Measurements from ENCODE around the gene PASK.

The PASK gene

DNA sequence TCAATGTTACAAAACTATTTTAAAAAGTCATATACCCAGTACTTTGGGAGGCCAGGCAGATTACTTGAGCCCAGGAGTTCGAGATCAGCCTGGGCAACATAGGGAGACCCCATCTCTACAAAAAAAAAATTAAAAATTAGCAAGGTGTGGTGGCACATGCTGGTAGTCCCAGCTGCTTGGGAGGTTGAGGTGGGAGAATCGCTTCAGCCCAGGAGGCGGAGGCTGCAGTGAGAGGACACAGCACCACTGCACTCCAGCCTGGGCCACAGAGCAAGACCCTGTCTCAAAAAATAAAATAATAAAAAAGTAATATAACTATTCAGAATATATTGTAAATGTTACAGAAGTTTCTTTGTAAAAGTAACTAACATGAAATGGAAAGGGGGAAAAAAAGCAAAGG lies 1.9 kb downstream of the PASK start:
- DNase-seq (ENCODE audit: low spot score) = no peak

DNA sequence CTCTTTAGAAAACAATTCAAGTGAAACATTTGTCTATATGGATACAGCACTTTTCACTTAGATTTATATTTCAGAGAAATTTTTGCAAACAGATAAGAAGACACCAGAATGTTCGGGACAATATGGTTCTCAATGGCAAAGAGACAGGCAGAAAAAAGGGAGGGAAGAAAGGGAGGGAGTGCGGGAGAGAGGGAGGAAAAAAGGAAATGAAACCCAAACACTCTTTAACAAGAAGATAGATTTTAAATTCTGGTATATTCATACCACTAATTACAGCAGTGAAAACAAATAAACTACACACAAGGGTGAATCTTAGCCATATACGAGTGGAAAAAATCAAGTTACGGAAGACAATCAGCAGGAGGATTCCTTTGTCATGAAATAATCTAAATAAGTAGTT lies 3.0 kb downstream of the PASK start:
- no peak for DNase-seq (ENCODE audit: low spot score)

DNA sequence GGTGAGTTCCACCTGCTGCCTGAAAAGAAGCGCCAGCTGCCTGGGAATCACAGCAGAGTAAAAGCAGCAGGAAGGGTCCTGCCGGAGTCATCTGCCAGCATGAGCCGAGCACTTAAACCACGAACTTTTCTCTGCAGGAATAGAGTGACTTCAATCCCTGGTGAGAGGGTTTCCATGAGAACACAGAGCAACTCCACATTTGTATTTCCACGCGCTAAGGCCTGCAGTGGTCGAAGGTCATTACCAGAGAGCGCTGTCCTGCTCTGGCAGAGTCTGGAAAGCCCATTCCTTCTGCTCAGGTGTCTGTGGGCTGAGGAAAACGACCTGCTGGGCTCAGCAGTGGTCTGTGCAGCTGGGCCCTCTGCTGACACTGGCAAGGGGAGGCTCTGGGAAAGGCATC lies 6.7 kb downstream of the PASK start:
- DNase-seq (ENCODE audit: low spot score) = no peak

DNA sequence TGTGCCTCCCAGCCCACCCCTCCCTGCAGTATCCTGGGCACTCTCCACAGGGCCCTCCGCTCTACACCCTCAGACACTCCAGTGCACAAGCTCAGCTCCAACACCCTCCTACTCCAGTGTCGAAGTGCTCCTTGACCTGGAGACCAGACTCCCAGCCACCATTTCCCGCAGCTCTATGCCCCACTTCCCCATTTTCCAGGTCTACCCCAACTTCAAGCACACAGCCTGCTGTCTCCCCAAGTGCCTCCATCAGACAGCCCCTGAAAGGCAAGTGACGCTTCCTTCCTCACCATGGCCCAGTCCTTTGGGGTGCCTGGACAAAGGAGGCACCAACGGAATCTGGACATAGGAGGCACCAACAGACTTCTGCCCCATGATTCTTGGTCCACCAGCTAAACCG lies 7.2 kb downstream of the PASK start:
- DNase-seq (ENCODE audit: low spot score) = no peak

DNA sequence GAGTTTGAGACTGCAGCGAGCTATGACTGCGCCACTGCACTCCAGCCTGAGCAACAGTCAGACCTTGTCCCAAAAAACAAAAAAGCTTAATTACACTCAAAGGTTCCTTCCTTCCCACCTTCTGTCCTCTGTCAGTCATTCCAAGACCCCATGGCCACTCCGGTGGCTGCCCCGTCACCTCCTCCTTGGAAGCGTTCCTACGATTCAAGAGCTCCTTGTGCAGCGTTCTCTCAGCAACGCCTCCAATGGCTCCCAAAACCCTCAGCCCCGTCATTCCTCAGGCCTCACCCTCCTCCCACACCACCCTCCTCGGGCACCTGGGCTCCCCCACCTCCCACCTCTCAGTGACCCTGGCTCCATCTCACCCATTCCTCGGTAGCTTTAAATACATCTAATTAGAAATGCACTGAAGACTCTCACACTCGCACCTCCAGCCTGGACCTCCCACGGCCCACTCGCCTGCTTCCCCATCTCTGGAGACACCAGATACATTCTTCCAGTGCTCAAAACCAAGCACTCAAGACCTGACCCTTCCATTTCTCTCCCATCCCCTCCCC lies 8.0 kb downstream of the PASK start:
- DNase-seq (ENCODE audit: low spot score) = no peak

DNA sequence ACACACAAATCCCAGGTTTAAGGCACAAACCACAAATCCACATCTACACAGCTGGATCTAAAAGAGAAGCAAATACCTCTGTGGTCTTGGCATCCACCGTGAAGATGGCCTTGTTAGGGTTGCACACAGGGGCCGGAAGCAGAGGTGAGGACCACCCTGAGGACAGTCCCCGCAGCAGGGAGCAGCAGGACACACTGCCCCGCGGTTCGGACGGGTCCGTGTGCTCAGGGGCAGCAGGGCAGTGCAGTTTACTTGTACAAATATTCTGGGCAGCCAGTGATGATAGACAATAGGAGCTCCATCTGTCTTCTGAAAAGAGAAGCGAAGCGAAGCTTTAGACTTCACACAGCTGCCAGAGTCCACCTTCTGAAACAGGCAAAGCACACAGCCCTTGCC lies 8.8 kb downstream of the PASK start:
- no peak for DNase-seq (ENCODE audit: low spot score)

DNA sequence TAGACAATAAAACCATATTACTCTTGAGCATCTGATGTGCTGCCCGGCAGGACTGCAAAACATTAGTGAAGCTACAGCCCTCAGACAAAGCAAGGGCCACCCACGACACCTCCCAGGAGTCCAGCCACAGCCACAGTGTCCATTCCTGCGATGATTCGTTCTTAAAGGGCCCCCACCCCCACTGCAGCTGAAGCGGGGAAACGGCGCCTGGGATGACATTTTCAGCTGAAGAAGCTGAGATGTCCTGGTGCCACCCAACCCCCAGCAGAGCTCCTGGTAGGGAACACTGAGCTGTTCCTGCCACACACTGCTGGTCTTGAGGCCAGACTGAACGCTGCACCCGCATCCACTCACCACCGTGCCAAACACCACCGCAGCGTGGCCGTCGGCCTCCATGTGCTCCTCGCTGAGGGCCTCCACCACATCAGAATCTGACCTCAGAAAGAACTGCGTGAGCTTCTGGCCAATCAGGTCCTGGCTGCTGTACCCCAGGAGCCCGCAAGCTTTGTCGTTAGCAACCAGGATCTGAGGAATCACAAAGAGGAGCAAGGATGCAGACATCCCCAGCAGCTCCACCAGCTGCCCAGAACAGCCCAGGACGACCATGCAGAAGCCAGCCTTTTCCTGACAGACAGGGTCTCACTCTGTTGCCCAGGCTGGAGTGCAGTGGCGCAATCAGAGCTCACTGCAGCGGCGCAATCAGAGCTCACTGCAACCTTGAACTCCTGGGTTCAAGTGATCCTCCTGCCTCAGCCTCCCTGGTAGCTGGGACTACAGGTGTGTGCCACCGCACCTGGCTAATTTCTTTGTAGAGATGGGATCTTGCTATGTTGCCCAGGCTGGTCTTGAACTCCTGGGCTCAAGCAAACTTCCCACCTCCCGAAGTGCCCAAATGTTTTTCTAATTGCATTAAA lies 9.5 kb downstream of the PASK start:
- DNase-seq (ENCODE audit: low spot score) = no peak

DNA sequence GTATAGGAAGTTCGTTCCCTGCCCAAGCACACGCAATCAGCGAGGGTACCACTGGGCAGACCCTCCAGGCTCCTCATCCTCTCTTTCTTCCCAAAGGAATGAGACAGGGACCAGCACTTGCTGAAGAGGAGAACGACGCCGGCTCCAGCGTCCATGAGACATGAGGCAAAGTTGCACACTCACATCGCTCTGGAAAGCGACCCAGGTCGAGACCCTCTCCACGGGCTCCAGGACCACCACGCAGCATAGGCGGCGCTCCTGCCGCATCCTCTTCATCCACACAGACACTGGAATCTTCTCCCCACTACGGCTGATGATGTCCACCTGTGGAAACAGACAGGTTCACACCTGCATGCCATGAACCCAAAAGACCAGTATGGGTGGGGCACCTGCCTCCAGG lies 10.8 kb downstream of the PASK start:
- no peak for DNase-seq (ENCODE audit: low spot score)

DNA sequence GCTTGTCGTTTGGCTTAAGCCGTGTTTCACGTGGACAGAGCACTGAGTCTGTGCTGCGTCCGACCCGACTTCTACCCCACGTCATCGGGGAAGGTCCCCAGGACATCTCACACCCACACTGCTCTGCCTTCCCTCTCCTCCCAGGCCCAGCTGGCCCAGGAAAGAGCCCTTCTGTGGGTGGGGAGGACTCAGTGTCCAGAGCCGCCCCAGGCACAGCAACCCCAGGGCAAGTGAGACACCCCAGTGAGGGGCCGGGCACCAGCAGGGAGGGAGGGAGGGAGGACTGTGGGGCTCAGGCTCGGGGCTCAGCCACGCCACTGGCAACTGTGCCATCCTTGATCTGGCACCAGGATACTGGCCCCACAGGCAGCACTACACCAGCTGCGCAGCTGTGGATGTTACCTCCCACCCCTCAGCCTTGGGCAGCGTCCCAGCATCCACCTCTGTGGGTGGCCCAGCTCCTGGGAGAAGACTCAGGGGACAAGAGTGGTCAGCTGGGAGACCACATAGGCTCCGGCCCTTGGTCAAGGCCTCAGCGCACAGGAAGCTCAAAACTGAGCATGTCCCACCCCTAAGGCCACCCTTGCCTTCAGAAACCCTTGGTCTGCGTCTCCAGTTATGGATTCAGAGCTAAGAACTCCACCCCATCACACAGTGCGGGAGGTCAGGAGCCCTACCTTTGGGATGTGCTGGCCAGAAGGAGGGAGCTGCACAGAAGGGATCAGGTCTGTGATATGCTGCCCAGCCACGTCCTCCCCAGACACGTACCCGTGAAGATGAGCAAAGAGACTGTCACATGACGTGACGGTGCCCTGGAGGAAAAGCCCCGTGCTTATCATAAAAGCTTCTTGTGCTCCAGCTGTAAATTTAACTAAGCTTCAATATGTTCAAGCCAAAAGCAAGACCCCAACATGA lies 11.7 kb downstream of the PASK start:
- DNase-seq (ENCODE audit: low spot score) = no peak

DNA sequence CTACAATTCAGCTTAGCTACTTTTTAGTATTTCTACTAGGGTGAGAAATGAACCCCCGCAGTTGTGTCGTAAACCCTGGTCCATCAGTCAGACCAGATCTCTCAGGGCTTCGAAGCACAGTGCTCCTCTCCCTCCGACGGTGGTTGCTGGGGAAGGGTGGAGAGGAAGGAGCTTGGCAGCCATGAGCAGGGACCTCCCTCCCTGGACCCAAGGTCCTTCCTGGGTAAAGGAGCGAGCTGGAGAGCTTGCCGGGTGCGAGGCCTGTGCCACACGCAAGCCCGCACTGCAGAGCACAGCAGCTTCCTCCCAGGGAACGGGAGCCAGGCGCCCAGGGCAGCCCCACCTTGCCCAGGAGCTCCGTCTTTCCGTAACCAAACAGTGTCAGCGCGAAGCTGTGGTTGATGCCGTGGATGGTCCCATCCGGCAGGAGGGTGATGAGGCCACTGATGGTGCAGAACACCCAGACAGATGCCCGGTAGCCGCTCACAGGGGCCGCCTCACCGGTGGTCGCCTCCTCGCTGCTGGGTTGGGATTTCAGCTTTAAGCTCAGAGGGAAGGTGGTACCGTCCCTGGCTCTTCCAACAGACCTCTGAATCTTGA lies 12.5 kb downstream of the PASK start:
- DNase-seq (ENCODE audit: low spot score) = no peak

DNA sequence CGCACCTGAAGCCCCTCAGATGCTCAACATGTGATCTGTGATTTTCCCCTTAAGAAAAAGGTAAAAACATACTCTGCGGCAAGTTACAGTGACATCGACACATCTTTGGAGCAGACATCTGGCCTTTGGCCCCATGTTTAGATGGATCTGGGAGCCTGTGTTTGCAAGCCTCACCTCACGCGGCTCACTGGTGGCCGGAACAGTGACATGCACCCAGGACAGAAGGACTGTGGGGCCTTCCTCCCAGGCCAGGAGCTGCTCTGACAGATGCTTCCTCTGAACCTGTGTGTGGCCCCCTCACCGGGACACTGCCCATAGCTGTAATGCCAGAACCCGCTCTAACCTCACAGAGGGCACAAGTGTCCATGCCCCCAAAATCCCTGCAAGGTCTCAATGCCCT lies 13.1 kb downstream of the PASK start:
- DNase-seq (ENCODE audit: low spot score) = no peak

DNA sequence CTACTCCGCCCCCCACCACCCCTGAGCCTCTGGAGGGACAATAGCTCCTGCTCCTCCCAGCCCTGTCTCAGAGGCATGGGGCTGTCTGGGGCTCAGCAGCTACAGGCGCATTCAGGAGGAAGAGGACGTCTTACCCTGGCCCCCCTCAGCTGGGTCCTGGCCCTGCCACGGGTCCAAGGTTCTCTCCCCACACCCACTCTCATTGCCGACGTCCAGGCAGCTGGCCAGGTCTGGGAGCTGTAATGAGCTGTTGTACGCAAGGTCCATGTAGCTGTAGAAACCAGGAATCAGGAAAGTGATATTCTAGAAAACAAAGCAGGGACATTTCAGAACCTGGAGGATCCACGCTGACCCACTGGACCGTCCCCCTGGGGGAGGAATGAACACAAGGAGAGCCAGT lies 13.5 kb downstream of the PASK start:
- DNase-seq (ENCODE audit: low spot score) = no peak

DNA sequence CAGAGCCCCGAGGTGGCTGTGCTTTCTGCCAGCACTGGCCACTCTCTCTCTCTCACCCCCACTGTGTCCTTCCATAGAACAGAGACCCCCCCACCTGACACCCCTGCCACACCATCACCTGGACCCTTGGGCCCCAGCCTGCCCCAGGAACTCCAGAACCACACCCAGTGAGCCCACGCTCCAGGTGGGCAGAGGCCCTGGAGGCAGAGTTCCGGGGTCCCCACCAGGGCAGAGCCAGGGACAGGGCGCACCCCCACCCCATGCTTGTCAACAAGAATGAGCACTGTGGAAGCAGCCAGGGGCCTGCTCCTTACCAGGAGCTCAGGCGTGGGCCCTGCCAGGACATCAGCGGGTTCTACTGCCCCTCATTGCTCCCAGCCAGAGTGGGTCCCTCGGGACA lies 14.6 kb downstream of the PASK start:
- DNase-seq (ENCODE audit: low spot score) = no peak

DNA sequence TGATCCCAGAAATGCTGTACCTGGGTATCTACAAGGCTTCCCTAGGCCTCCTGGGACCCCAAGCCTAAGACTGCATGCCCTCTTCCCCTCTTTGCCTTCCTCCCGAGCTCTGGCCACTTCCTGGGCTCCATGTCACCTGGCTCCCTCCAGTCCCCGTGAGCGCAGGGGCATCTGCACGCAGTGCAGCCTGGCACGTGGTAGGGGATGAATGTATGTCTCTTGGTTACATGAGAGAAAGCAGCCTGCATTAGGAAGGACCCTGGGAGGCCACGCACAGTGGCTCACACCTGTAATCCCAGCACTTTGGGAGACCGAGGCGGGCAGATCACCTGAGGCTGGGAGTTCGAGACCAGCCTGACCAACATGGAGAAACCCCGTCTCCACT lies 15.8 kb downstream of the PASK start:
- no peak for DNase-seq (ENCODE audit: low spot score)

DNA sequence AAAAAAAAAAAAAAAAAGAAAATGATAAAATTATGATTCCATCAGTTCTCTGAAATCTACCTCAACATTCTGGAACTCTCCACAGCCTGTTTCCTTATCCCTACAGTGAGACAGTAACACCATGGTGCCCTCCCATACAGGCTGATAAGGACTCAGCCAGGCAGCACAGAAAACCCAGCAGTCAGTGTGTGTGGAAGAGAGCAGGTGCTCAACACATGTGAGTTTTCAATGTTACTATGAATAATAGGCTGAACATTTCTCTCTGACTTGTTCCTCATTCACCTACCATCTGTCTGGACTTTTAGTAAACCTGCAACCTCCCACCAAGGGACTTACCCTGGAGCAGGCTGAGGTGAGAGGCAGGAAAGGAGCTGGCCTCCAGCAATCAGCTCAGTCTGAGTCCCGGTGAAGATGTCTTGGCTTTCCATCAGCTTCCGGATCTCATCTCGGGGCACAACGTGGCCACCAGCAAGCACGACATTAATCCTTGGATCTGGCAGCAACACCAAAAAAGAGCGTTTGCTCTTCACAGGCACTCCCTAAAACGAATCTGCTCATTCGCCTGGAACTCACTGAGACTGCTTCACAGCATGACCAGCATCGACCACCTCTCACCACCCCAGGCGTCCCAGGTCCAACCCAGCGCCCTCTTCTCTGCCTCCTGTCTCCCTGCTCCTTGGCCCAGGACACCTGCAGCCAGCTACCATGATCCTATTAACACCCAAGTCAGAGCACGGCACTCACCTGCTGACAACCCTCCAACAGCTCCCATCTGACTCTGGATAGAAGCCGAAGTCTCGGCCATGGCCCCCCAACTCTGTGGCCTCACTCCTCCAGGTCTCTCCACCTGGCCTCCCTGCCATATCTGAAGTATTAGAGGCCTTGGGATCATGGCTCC lies 16.5 kb downstream of the PASK start:
- no peak for DNase-seq (ENCODE audit: low spot score)

DNA sequence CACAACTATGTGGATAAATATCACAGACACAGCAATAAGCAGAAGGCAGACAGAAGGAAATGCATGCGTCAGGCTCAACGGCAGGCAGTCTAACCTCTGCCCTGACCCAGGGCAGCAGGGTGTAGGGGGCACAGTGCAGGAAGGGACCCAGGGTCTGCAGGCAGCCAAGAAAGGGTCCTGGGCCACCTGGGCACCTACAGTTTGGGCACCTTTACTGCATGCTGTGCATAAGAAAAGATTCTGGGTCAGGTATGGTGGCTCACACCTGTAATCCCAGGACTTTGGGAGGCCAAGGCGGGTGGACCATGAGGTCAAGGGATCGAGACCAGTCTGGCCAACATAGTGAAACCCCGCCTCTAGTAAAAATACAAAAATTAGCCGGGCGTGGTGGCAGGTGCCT lies 17.7 kb downstream of the PASK start:
- no peak for DNase-seq (ENCODE audit: low spot score)

DNA sequence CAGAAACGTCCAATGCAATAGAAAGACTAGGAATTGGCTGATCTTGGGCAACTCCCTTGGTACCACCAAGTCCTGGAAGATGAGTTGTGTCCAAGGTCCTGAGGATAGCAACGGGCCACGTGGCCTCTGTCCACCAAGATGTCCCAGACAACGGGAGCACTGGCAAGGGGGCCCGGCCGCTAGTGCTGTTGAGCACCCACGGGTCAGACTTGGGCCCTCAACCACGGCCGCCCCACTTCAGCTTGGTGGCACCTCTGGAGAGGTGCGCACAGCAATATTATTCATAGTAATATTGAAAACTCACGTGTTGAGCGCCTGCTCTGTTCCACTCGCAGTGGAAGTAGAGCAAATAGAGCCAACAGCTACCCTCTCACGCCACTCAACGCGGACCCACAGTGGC lies 19.0 kb downstream of the PASK start:
- no peak for DNase-seq (ENCODE audit: low spot score)

DNA sequence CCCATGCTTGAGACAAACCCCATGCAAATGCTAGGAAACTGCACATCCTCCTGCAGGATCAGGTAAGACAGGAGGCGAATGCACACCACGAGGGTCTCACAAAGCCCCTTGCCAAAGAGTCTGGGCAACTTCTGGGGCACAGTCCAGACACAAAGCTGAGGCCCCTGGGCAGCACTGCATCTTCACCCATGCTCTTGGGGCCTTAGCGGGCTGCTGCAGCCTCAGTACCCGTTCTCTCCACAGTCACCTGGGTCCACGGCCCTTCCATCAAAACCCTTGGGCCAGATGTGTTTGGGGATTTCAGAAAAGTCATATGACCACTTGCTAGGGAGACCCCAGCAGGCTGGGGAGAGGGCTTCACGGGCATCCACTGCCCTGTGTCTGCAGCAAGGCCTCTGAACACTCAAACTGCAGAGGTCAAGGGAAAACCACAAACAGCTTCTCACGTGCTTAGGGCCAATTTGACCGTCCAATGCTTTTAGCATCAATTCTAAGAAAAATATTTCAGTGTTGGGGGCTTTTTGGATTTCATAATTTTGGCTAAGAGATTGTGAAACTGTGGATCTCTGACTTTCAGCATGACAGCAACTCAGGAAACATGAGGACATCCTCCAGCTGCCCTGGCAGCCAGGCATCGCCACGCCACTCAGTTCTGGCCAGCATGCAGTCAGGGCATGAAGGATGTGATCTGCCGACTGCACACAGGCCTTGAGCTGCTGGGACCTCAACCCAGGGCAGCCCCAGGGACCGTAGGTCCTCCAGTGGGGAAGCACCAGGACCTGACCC lies 20.0 kb downstream of the PASK start:
- DNase-seq (ENCODE audit: low spot score) = no peak

DNA sequence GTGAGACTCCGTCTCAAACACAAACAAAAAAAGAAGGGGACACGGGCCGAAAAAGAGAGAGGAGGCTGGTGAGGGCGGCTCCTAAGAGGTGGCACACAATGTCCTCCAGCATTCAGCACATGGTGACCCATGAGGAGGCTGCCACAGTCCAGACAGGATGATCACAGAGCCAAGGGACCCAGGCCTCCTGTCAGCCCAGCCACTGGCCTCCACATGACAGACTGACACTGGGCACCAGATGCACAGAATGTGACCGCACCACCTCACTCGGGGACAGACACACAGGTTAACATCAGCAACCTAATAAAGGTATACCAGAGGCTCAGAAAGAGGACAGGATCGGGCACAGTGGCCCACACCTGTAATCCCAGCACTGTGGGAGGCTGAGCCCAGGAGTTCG lies 21.0 kb downstream of the PASK start:
- no peak for DNase-seq (ENCODE audit: low spot score)

DNA sequence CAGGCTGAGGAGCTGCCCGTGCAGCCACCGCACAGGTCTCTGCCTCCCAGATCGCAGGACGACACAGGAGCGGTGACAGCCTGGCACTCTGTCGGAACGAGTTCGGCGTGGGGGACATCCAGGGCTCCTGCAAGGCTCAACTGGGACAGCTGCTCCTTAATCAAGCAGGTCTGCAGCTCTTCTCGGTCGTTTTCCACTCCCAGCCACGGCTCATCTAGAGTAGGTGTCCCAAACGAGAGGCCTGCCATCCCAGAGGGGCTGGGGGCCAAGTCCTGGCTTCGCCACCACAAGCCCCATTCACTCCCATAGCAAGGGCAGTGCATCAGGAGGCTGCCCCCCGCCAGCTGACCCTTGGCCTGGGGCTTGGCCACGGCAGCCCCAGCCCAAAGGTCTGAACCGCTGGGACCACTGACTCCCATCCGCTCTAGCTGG lies 22.5 kb downstream of the PASK start:
- no peak for DNase-seq (ENCODE audit: low spot score)

DNA sequence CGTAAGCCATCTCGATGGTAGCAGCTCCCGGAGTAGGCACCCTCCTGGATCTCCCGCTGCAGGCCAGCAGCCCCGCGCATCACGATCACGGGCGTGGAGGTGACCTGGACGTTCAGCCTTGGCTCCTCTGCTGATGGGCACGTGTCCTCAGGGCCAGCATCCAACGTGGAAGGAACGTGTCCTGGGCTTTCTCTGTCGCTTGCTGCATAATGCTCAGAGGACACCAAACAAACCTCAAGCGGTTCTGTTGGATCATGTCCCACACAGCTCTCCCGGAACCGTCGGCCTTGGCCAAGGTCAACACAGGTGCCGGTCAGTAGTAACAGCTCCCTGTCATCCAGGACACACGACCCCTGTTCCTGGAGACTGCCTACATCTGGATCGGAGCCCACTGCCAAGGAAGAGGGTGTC lies 23.1 kb downstream of the PASK start:
- no peak for DNase-seq (ENCODE audit: low spot score)

Measured in LoVo (cell line).